CD4-positive, alpha-beta T cell treated with Interleukin-15 for 4 hours (primary cell): ENCODE results near the gene COL28A1.

Experiments
- DNase-seq: peaks from one replicate; pipeline ENCODE4 v3.0.0-alpha.2; 2020; ENCODE audit warnings: low spot score

Gene COL28A1

GRCh38 chr7:7535691-7536090, at the start of gene COL28A1:
TSS of gene COL28A1 (minus strand) at chr7:7535873. CDS start at chr7:7532875, 2,998 bp downstream.
- DNase-seq = no peak

- DNase-seq = no peak
Observed at GRCh38 chr7:7584653-7585052, 49.0 kb upstream of the COL28A1 start.

- DNase-seq = no peak
Observed at GRCh38 chr7:7583731-7584130, 48.1 kb upstream of the COL28A1 start.

- no peak for DNase-seq
Observed at GRCh38 chr7:7582596-7582995, 46.9 kb upstream of the COL28A1 start.

GRCh38 chr7:7581531-7582179, 46.0 kb upstream of the COL28A1 start:
- DNase-seq = no peak

- no peak for DNase-seq
Observed at GRCh38 chr7:7579638-7580037, 44.0 kb upstream of the COL28A1 start.

- DNase-seq = no peak
Observed at GRCh38 chr7:7577888-7578287, 42.2 kb upstream of the COL28A1 start.

- DNase-seq = no peak
Observed at GRCh38 chr7:7576344-7576743, 40.7 kb upstream of the COL28A1 start.

- DNase-seq = no peak
Observed at GRCh38 chr7:7573701-7574100, 38.0 kb upstream of the COL28A1 start.

GRCh38 chr7:7570584-7570983, 34.9 kb upstream of the COL28A1 start:
- no peak for DNase-seq

- DNase-seq = no peak
Observed at GRCh38 chr7:7569615-7570014, 33.9 kb upstream of the COL28A1 start.

GRCh38 chr7:7569081-7569527, 33.4 kb upstream of the COL28A1 start:
- DNase-seq = peak; percentile 29

- DNase-seq = no peak
Observed at GRCh38 chr7:7568553-7568952, 32.9 kb upstream of the COL28A1 start.

GRCh38 chr7:7567898-7568531, 32.3 kb upstream of the COL28A1 start:
- DNase-seq = no peak

- DNase-seq = peak; percentile 81
Observed at GRCh38 chr7:7566651-7567611, 31.3 kb upstream of the COL28A1 start, which contains the start of gene MIOS. TSS of gene MIOS (plus strand) at chr7:7566884. CDS start at chr7:7572476, 5,592 bp downstream.

GRCh38 chr7:7565746-7566650, 30.3 kb upstream of the COL28A1 start:
- no peak for DNase-seq

- DNase-seq = no peak
Observed at GRCh38 chr7:7565018-7565680, 29.5 kb upstream of the COL28A1 start.

- DNase-seq = no peak
Observed at GRCh38 chr7:7564323-7564780, 28.7 kb upstream of the COL28A1 start.

GRCh38 chr7:7563813-7564212, 28.1 kb upstream of the COL28A1 start:
- DNase-seq = no peak

- no peak for DNase-seq
Observed at GRCh38 chr7:7563269-7563668, 27.6 kb upstream of the COL28A1 start.

- DNase-seq = no peak
Observed at GRCh38 chr7:7562736-7563135, 27.1 kb upstream of the COL28A1 start.
